Measurements from ENCODE around the gene CFAP99. TPM values are rescaled to one million over a fixed set of nuclear protein-coding genes. Genes with fewer than 3 reads are reported as not detected.
A peak's percentile ranks its signal among the peaks of the same experiment; 100 is the strongest.

CFAP99 gene
- total RNA-seq, 1 donor from 2014 or later = not detected

GRCh38 chr4:2442175-2442993 lies 23.6 kb downstream of the CFAP99 start:
- H3K4me1 Mint-ChIP-seq = peaks cover 3% of the 10 kb centered on the region
- Histone ChIP-seq H3K27ac (no peak overlapping the region), H3K9me3 (ENCODE audit: low read depth) (no peaks in the 10 kb centered on the region), H3F3A (ENCODE audit: low read depth) (no peaks in the 10 kb centered on the region), H4K20me1 (ENCODE audit: low read depth) (no peaks in the 10 kb centered on the region), H3K4me2 (no peak overlapping the region), H3K27me3 (no peaks in the 10 kb centered on the region), H3K79me2 (ENCODE audit: low read depth) (no peaks in the 10 kb centered on the region), H3K9ac (no peak overlapping the region), H3K36me3 (no peaks in the 10 kb centered on the region), H2AFZ (replicated peaks) (peak overlapping the region; percentile 79), H3K4me3 (no peak overlapping the region), H3K4me1 (no peaks in the 10 kb centered on the region)
- DNase-seq (ENCODE audit: low spot score) = no peak
- TF ChIP-seq EZH2phosphoT487 (IDR thresholded peaks at IDR 0.05) (no peak), CTCF (IDR thresholded peaks at IDR 0.05) (no peak), EZH2 (IDR thresholded peaks at IDR 0.05) (no peak)
- H3K4me3 Mint-ChIP-seq = no peak overlapping the region
- H3K9me3 Mint-ChIP-seq = no peaks in the 10 kb centered on the region
- H3K36me3 Mint-ChIP-seq = no peaks in the 10 kb centered on the region
- no peak overlapping the region for H3K27ac Mint-ChIP-seq
- H3K27me3 Mint-ChIP-seq (ENCODE audit: insufficient read depth, low read depth) = peaks cover 4% of the 10 kb centered on the region

- no peaks in the 10 kb centered on the region for H3K36me3 Mint-ChIP-seq
- no peak overlapping the region for H3K4me3 Mint-ChIP-seq
- no peaks in the 10 kb centered on the region for H3F3A ChIP-seq (ENCODE audit: low read depth)
- no peaks in the 10 kb centered on the region for H3K79me2 ChIP-seq (ENCODE audit: low read depth)
- no peak overlapping the region for H3K9ac ChIP-seq
- H3K4me1 Mint-ChIP-seq = peaks cover 3% of the 10 kb centered on the region
- no peak overlapping the region for H3K4me3 ChIP-seq
- H3K27me3 Mint-ChIP-seq (ENCODE audit: insufficient read depth, low read depth) = peaks cover 4% of the 10 kb centered on the region
- H3K4me2 ChIP-seq = no peak overlapping the region
- H3K9me3 Mint-ChIP-seq = no peaks in the 10 kb centered on the region
- H3K36me3 ChIP-seq = no peaks in the 10 kb centered on the region
- TF ChIP-seq EZH2phosphoT487 (IDR thresholded peaks at IDR 0.05) (no peak), EZH2 (IDR thresholded peaks at IDR 0.05) (no peak), CTCF (IDR thresholded peaks at IDR 0.05) (no peak)
- no peak overlapping the region for H2AFZ ChIP-seq (replicated peaks)
- H3K4me1 ChIP-seq = no peaks in the 10 kb centered on the region
- no peak overlapping the region for H3K27ac Mint-ChIP-seq
- no peaks in the 10 kb centered on the region for H4K20me1 ChIP-seq (ENCODE audit: low read depth)
- no peak for DNase-seq (ENCODE audit: low spot score)
- no peak overlapping the region for H3K27ac ChIP-seq
- H3K27me3 ChIP-seq = no peaks in the 10 kb centered on the region
- H3K9me3 ChIP-seq (ENCODE audit: low read depth) = no peaks in the 10 kb centered on the region
Measured at GRCh38 chr4:2443061-2443730, 24.4 kb downstream of the CFAP99 start.

- no peak overlapping the region for H3K9ac ChIP-seq
- H3K79me2 ChIP-seq (ENCODE audit: low read depth) = no peaks in the 10 kb centered on the region
- peaks cover 2% of the 10 kb centered on the region for H3K27me3 Mint-ChIP-seq (ENCODE audit: insufficient read depth, low read depth)
- H3K4me3 Mint-ChIP-seq = no peak overlapping the region
- TF ChIP-seq EZH2 (IDR thresholded peaks at IDR 0.05) = no peak
- TF ChIP-seq EZH2phosphoT487 (IDR thresholded peaks at IDR 0.05) = no peak
- no peak for TF ChIP-seq CTCF (IDR thresholded peaks at IDR 0.05)
- H3K4me2 ChIP-seq = no peak overlapping the region
- H3K9me3 Mint-ChIP-seq = no peaks in the 10 kb centered on the region
- H3K27ac ChIP-seq = no peak overlapping the region
- H3K36me3 Mint-ChIP-seq = no peaks in the 10 kb centered on the region
- H3K4me1 Mint-ChIP-seq = peaks cover 3% of the 10 kb centered on the region
- H3K27me3 ChIP-seq = no peaks in the 10 kb centered on the region
- no peak for DNase-seq (ENCODE audit: low spot score)
- H3K4me1 ChIP-seq = no peaks in the 10 kb centered on the region
- no peak overlapping the region for H3K27ac Mint-ChIP-seq
- H4K20me1 ChIP-seq (ENCODE audit: low read depth) = no peaks in the 10 kb centered on the region
- H3K36me3 ChIP-seq = no peaks in the 10 kb centered on the region
- H3K4me3 ChIP-seq = no peak overlapping the region
- H2AFZ ChIP-seq (replicated peaks) = no peak overlapping the region
- H3K9me3 ChIP-seq (ENCODE audit: low read depth) = no peaks in the 10 kb centered on the region
- H3F3A ChIP-seq (ENCODE audit: low read depth) = no peaks in the 10 kb centered on the region
Measured at GRCh38 chr4:2443956-2444740, 25.4 kb downstream of the CFAP99 start.
